Liver (tissue), 9 donors: ENCODE results near the gene PRR5L. TPM values are rescaled to one million over a fixed set of nuclear protein-coding genes. Genes with fewer than 3 reads are reported as not detected.

Experiments used
- DNase-seq: peaks from one replicate; pipeline ENCODE4 v3.0.0-alpha.2; 2017; ENCODE audit warnings: low spot score
- H3K27ac ChIP-seq, 2 donors: one replicate each; pipeline ENCODE4 v1.7.0; 2013; ENCODE audit warnings: inconsistent platforms in 2 of 2, low read length in 2 of 2, control low read depth in 1 of 2, low read depth in 1 of 2, mild to moderate bottlenecking in 1 of 2
- H3K27me3 ChIP-seq, 4 donors: one replicate each; pipeline versions ENCODE4 v1.6.1 to v1.7.0; 2013; ENCODE audit warnings: low read length in 3 of 4, inconsistent platforms in 1 of 4, mild to moderate bottlenecking in 1 of 4, moderate library complexity in 1 of 4; ENCODE audit not compliant: control insufficient read depth in 4 of 4, insufficient read depth in 4 of 4
- H3K36me3 ChIP-seq, 4 donors: one replicate each; pipeline versions ENCODE4 v1.6.1 to v1.7.0; 2013; ENCODE audit warnings: low read length in 3 of 4, mild to moderate bottlenecking in 3 of 4, low read depth in 1 of 4, moderate library complexity in 1 of 4; ENCODE audit not compliant: control insufficient read depth in 4 of 4, insufficient read depth in 3 of 4
- H3K4me1 ChIP-seq, 4 donors: one replicate each; pipeline versions ENCODE4 v1.6.1 to v1.7.0; 2013; ENCODE audit warnings: low read length in 3 of 4, mild to moderate bottlenecking in 3 of 4, moderate library complexity in 1 of 4; ENCODE audit not compliant: control insufficient read depth in 4 of 4, insufficient read depth in 4 of 4
- H3K4me3 ChIP-seq, 3 donors: one replicate each; pipeline versions ENCODE4 v1.6.1 to v1.7.0; 2013; ENCODE audit warnings: low read length in 3 of 3, control low read depth in 1 of 3, low read depth in 1 of 3, mild to moderate bottlenecking in 1 of 3
- H3K9ac ChIP-seq, 2 donors: one replicate each; pipeline ENCODE4 v1.7.0; 2013; ENCODE audit warnings: low read length in 2 of 2, mild to moderate bottlenecking in 2 of 2, moderate library complexity in 2 of 2, control low read depth in 1 of 2, low read depth in 1 of 2
- H3K9me3 ChIP-seq, 4 donors: one replicate each; pipeline versions ENCODE4 v1.6.1 to v1.7.0; 2013; ENCODE audit warnings: low read length in 3 of 4; ENCODE audit not compliant: control insufficient read depth in 4 of 4
- ATF3 ChIP-seq: IDR thresholded peaks from 2 replicates; pipeline ENCODE4 v1.6.1; 2016; ENCODE audit warnings: antibody characterized with exemption
- CTCF ChIP-seq: fragments of 150-350 bp; IDR thresholded peaks from 2 replicates; pipeline ENCODE4 v1.5.1; 2017; ENCODE audit warnings: improper control_type of control experiment, low read depth, low read length; ENCODE audit not compliant: missing input control
- EGR1 ChIP-seq, 2 donors: IDR thresholded peaks; 2 replicates each; pipeline ENCODE4 v1.6.1; 2016 to 2018; ENCODE audit warnings: antibody characterized with exemption in 2 of 2, low read depth in 2 of 2
- FOXA1 ChIP-seq: IDR thresholded peaks from 2 replicates; pipeline ENCODE4 v1.6.1; 2016; ENCODE audit warnings: antibody characterized with exemption
- FOXA2 ChIP-seq: IDR thresholded peaks from 2 replicates; pipeline ENCODE4 v1.6.1; 2016; ENCODE audit warnings: antibody characterized with exemption
- GABPA ChIP-seq, 2 donors: IDR thresholded peaks in 1 of 2; conservative IDR thresholded peaks in 1 of 2; 2 replicates each; pipeline ENCODE4 v1.6.1; 2016; ENCODE audit warnings: antibody characterized with exemption in 2 of 2, mild to moderate bottlenecking in 1 of 2, moderate library complexity in 1 of 2
- HNF4A ChIP-seq, 2 donors: conservative IDR thresholded peaks; 2 replicates each; pipeline ENCODE4 v1.6.1; 2016; ENCODE audit warnings: antibody characterized with exemption in 2 of 2, mild to moderate bottlenecking in 2 of 2
- HNF4G ChIP-seq: IDR thresholded peaks from 2 replicates; pipeline ENCODE4 v1.6.1; 2016; ENCODE audit warnings: antibody characterized with exemption
- JUND ChIP-seq, 2 donors: IDR thresholded peaks; 2 replicates each; pipeline ENCODE4 v1.6.1; 2016; ENCODE audit warnings: antibody characterized with exemption in 2 of 2
- RAD21 ChIP-seq, 2 donors: IDR thresholded peaks; 2 replicates each; pipeline ENCODE4 v1.6.1; 2016; ENCODE audit warnings: antibody characterized with exemption in 2 of 2, mild to moderate bottlenecking in 2 of 2
- REST ChIP-seq: IDR thresholded peaks from 2 replicates; pipeline ENCODE4 v1.6.1; 2016; ENCODE audit warnings: antibody characterized with exemption, mild to moderate bottlenecking
- RXRA ChIP-seq, 2 donors: IDR thresholded peaks; 2 replicates each; pipeline ENCODE4 v1.6.1; 2017 to 2018; ENCODE audit warnings: antibody characterized with exemption in 2 of 2, mild to moderate bottlenecking in 1 of 2
- YY1 ChIP-seq: IDR thresholded peaks from 2 replicates; pipeline ENCODE4 v1.6.1; 2016; ENCODE audit warnings: antibody characterized with exemption, mild to moderate bottlenecking
- ZBTB33 ChIP-seq: IDR thresholded peaks from 2 replicates; pipeline ENCODE4 v1.6.1; 2016; ENCODE audit warnings: antibody characterized with exemption
- WGBS: extraction: QIAGEN DNeasy Blood & Tissue Kit; methylation state at CpG from one replicate; pipeline ENCODE4 v1.1.7; 2013; 5-methylcytosine and 5-hydroxymethylcytosine counted together
- polyA plus RNA-seq, 2 donors: library from polyadenylated mRNA; stranded (reverse) in 1 of 2; unstranded in 1 of 2; fragments of 200-250 nt in 1 of 2; fragments of >200 nt in 1 of 2; fragmentation: Nextera tagmentation in 1 of 2; extraction: Ambion mirVana in 1 of 2; gene quantifications; one replicate each; pipeline versions ENCODE4 v1.2.1 to v1.2.3, GENCODE V29; 2013 to 2015
- total RNA-seq, 2 donors: library from RNA; depleted of rRNA; stranded (reverse); fragments of >200 nt; gene quantifications; one replicate each; pipeline ENCODE4 v1.2.3, GENCODE V29; 2014
- donor health status: healthy.
- donor health status: healthy.
- donor health status: healthy.
- donor health status: healthy.
- donor health status: healthy.

Gene PRR5L
- total and polyA plus RNA-seq, 4 donors: 1.2 to 8.5 (median 4.5) TPM

GRCh38 chr11:36311926-36312595, 16.0 kb downstream of the PRR5L start:
- no peaks in the 10 kb centered on the region for H3K4me1 ChIP-seq
- WGBS: 79% methylated on average over 4 of the region's 4 CpGs
- DNase-seq: no peak
- H3K27me3 ChIP-seq: peaks cover 0 to 7% (median 2%) of the 10 kb centered on the region in 4 donors
- no peak overlapping the region for H3K9ac ChIP-seq
- no peak for TF ChIP-seq HNF4A (conservative IDR thresholded peaks at IDR 0.05)
- TF ChIP-seq HNF4G: no peak
- no peak for TF ChIP-seq FOXA1
- H3K27ac ChIP-seq: no peak overlapping the region
- H3K4me3 ChIP-seq: no peak overlapping the region
- H3K36me3 ChIP-seq: no peaks in the 10 kb centered on the region
- H3K9me3 ChIP-seq: no peaks in the 10 kb centered on the region

GRCh38 chr11:36312611-36313472, 16.8 kb downstream of the PRR5L start:
- no peak overlapping the region for H3K4me3 ChIP-seq
- no peak for DNase-seq
- peaks cover 0 to 9% (median 2%) of the 10 kb centered on the region in 4 donors for H3K27me3 ChIP-seq
- no peaks in the 10 kb centered on the region for H3K36me3 ChIP-seq
- TF ChIP-seq ZBTB33 (no peak), JUND (IDR thresholded peaks at IDR 0.05) (no peak), YY1 (no peak), FOXA2 (no peak), RAD21 (IDR thresholded peaks at IDR 0.05) (no peak), CTCF (no peak), REST (no peak), EGR1 (IDR thresholded peaks at IDR 0.05; ENCODE audit: low read depth in 2 of 2) (no peak), HNF4G (no peak), RXRA (IDR thresholded peaks at IDR 0.05) (no peak), ATF3 (no peak), GABPA (IDR thresholded peaks at IDR 0.05 in 1 of 2, conservative IDR thresholded peaks at IDR 0.05 in 1 of 2) (no peak), HNF4A (conservative IDR thresholded peaks at IDR 0.05) (no peak)
- no peaks in the 10 kb centered on the region for H3K9me3 ChIP-seq
- no peak overlapping the region for H3K9ac ChIP-seq
- H3K27ac ChIP-seq: no peak overlapping the region
- whole genome bisulfite sequencing: 60% methylated on average over 6 of the region's 6 CpGs
- H3K4me1 ChIP-seq: no peaks in the 10 kb centered on the region
